CD14-positive monocyte (primary cell): Measurements from ENCODE around the gene RFNG. TPM values are rescaled to one million over a fixed set of nuclear protein-coding genes. Genes with fewer than 3 reads are reported as not detected.

Experiments used
- DNase-seq, 3 donors: peaks; one replicate each; pipeline ENCODE4 v3.0.0-alpha.2; 2011 to 2022
- H2AFZ ChIP-seq: 2 replicates; pipeline ENCODE4 v1.6.0; 2012; ENCODE audit warnings: mild to moderate bottlenecking, low read depth, low read length, inconsistent platforms; ENCODE audit not compliant: insufficient read depth, poor library complexity, severe bottlenecking
- H3K27ac ChIP-seq, 2 donors: 1 replicate in 1 of 2; 2 replicates in 1 of 2; pipeline ENCODE4 v1.5.1; 2012 to 2013; ENCODE audit warnings: low read length in 2 of 2, control low read depth in 1 of 2, inconsistent platforms in 1 of 2, low read depth in 1 of 2, mild to moderate bottlenecking in 1 of 2
- H3K27me3 ChIP-seq, 2 donors: one replicate each; pipeline versions ENCODE4 v1.6.0 to v1.6.1; 2011 to 2013; ENCODE audit warnings: low read length in 2 of 2; ENCODE audit not compliant: control insufficient read depth in 2 of 2, insufficient read depth in 2 of 2
- H3K36me3 ChIP-seq, 2 donors: replicated peaks in 1 of 2; 1 replicate in 1 of 2; 2 replicates in 1 of 2; pipeline versions ENCODE4 v1.5.1 to v1.6.1; 2012 to 2013; ENCODE audit warnings: low read length in 2 of 2, control low read depth in 1 of 2, inconsistent platforms in 1 of 2, mild to moderate bottlenecking in 1 of 2; ENCODE audit not compliant: insufficient read depth in 2 of 2, control insufficient read depth in 1 of 2
- H3K4me1 ChIP-seq, 2 donors: 1 replicate in 1 of 2; 2 replicates in 1 of 2; pipeline versions ENCODE4 v1.5.1 to v1.6.1; 2012 to 2013; ENCODE audit warnings: low read length in 2 of 2, control low read depth in 1 of 2, inconsistent platforms in 1 of 2, mild to moderate bottlenecking in 1 of 2, moderate library complexity in 1 of 2; ENCODE audit not compliant: insufficient read depth in 2 of 2, control insufficient read depth in 1 of 2
- H3K4me2 ChIP-seq: replicated peaks from 2 replicates; pipeline ENCODE3; 2012; ENCODE audit warnings: low read length, moderate library complexity, mild to moderate bottlenecking; ENCODE audit not compliant: poor library complexity, severe bottlenecking; ENCODE audit errors: extremely low read depth
- H3K4me3 ChIP-seq, 3 experiments: fragments of 200-600 bp in 1 of 3; sonication (generic) in 1 of 3; replicated peaks in 1 of 3; 1 replicate in 2 of 3; 2 replicates in 1 of 3; pipeline ENCODE4 v1.5.1; 2011 to 2013; ENCODE audit warnings: low read length in 3 of 3, mild to moderate bottlenecking in 3 of 3, control low read depth in 2 of 3, low read depth in 2 of 3, inconsistent platforms in 1 of 3, moderate library complexity in 1 of 3
- H3K79me2 ChIP-seq: 2 replicates; pipeline ENCODE4 v1.6.0; 2012; ENCODE audit warnings: mild to moderate bottlenecking, control low read depth, inconsistent platforms, low read length, moderate library complexity; ENCODE audit not compliant: insufficient read depth
- H3K9ac ChIP-seq: 2 replicates; pipeline ENCODE4 v1.6.0; 2017; ENCODE audit warnings: low read length, mild to moderate bottlenecking; ENCODE audit not compliant: insufficient read depth, poor library complexity, severe bottlenecking
- H3K9me3 ChIP-seq, 2 donors: replicated peaks in 1 of 2; 1 replicate in 1 of 2; 2 replicates in 1 of 2; pipeline versions ENCODE4 v1.5.1 to v1.6.1; 2012 to 2013; ENCODE audit warnings: low read length in 2 of 2, control low read depth in 1 of 2; ENCODE audit not compliant: control insufficient read depth in 1 of 2, insufficient read depth in 1 of 2
- H4K20me1 ChIP-seq: 2 replicates; pipeline ENCODE4 v1.6.0; 2012; ENCODE audit warnings: mild to moderate bottlenecking, low read length, control low read depth, moderate library complexity; ENCODE audit not compliant: insufficient read depth
- H3K27ac Mint-ChIP-seq, 7 donors: one replicate each; pipeline ENCODE4 v1.8.0; 2020; ENCODE audit warnings: mild to moderate bottlenecking in 7 of 7, mixed read lengths in 7 of 7, moderate library complexity in 6 of 7, inconsistent platforms in 2 of 7
- H3K27me3 Mint-ChIP-seq, 3 donors: one replicate each; pipeline ENCODE4 v1.8.0; 2021 to 2022; ENCODE audit warnings: low read depth in 3 of 3, mild to moderate bottlenecking in 3 of 3, mixed read lengths in 3 of 3, moderate library complexity in 3 of 3, inconsistent platforms in 1 of 3
- H3K36me3 Mint-ChIP-seq, 2 donors: one replicate each; pipeline ENCODE4 v1.8.0; 2020; ENCODE audit warnings: mixed read lengths in 2 of 2, inconsistent platforms in 1 of 2, mild to moderate bottlenecking in 1 of 2
- H3K4me1 Mint-ChIP-seq: one replicate; pipeline ENCODE4 v1.8.0; 2020; ENCODE audit warnings: mild to moderate bottlenecking, mixed read lengths
- H3K4me3 Mint-ChIP-seq, 2 donors: one replicate each; pipeline ENCODE4 v1.8.0; 2020; ENCODE audit warnings: mild to moderate bottlenecking in 2 of 2, mixed read lengths in 2 of 2, moderate library complexity in 1 of 2
- H3K9me3 Mint-ChIP-seq, 7 donors: one replicate each; pipeline ENCODE4 v1.8.0; 2020 to 2022; ENCODE audit warnings: mixed read lengths in 7 of 7, mild to moderate bottlenecking in 6 of 7, moderate library complexity in 6 of 7, inconsistent platforms in 2 of 7
- CTCF ChIP-seq: fragments of 200-600 bp; IDR thresholded peaks from one replicate; pipeline ENCODE4 v1.8.0; 2022; ENCODE audit warnings: antibody characterized with exemption, mild to moderate bottlenecking
- WGBS: methylation state at CpG from one replicate; pipeline ENCODE4 v1.1.5; 2013; ENCODE audit warnings: missing lambda C conversion rate; ENCODE audit not compliant: insufficient coverage; 5-methylcytosine and 5-hydroxymethylcytosine counted together
- intact Hi-C, 2 donors: fragments of 100-400 bp; cut with micrococcal nuclease; formaldehyde crosslinking; loops; one replicate each; pipeline versions ENCODE4 v1.15.0 to v1.15.1; 2023
- polyA plus RNA-seq, 3 donors: library from polyadenylated mRNA; depleted of rRNA in 1 of 3; unstranded in 2 of 3; stranded (reverse) in 1 of 3; fragments of 300-500 nt in 2 of 3; fragments of >200 nt in 1 of 3; fragmentation: Illumina TruSeq in 2 of 3; gene quantifications; 1 replicate in 2 of 3; 2 replicates in 1 of 3; pipeline ENCODE4 v1.2.3, GENCODE V29; 2012 to 2021

Gene RFNG
- polyA plus RNA-seq, 3 donors: 1.5 to 32.4 (median 4.1) TPM

- H3K4me2 ChIP-seq: no peak overlapping the region
- intact Hi-C loops: no loop called here
- Mint-ChIP-seq H3K36me3 (peaks cover 9 to 27% of the 10 kb centered on the region in 2 donors), H3K4me1 (no peaks in the 10 kb centered on the region), H3K27ac (no peak overlapping the region), H3K4me3 (no peak overlapping the region), H3K9me3 (no peaks in the 10 kb centered on the region), H3K27me3 (peaks cover 0 to 2% (median 0%) of the 10 kb centered on the region in 3 donors)
- H3K9ac ChIP-seq: no peak overlapping the region
- H3K79me2 ChIP-seq: no peaks in the 10 kb centered on the region
- H4K20me1 ChIP-seq: peaks cover 2% of the 10 kb centered on the region
- peaks cover 16 to 22% of the 10 kb centered on the region in 2 donors for H3K36me3 ChIP-seq
- WGBS: 86% methylated on average over 20 of the region's 23 CpGs
- no peaks in the 10 kb centered on the region for H3K27me3 ChIP-seq
- H2AFZ ChIP-seq: no peak overlapping the region
- H3K4me3 ChIP-seq: no peak overlapping the region
- no peaks in the 10 kb centered on the region for H3K4me1 ChIP-seq
- no peak for DNase-seq
- no peak for TF ChIP-seq CTCF
- H3K27ac ChIP-seq: no peak overlapping the region
- no peaks in the 10 kb centered on the region for H3K9me3 ChIP-seq
Measured at GRCh38 chr17:82014432-82014831, 37.2 kb downstream of the RFNG start.

- H3K4me2 ChIP-seq: no peak overlapping the region
- Mint-ChIP-seq H3K4me1 (no peaks in the 10 kb centered on the region), H3K36me3 (peaks cover 7 to 26% of the 10 kb centered on the region in 2 donors)
Measured at GRCh38 chr17:82013772-82014321, 37.8 kb downstream of the RFNG start.

More at GRCh38 chr17:82013772-82014321, 37.8 kb downstream of the RFNG start:
- H3K36me3 ChIP-seq: peaks cover 16 to 22% of the 10 kb centered on the region in 2 donors
- Mint-ChIP-seq H3K27ac (peak overlapping the region in 1 of 7 donors; percentile 3), H3K4me3 (no peak overlapping the region), H3K9me3 (no peaks in the 10 kb centered on the region), H3K27me3 (peaks cover 0 to 2% (median 2%) of the 10 kb centered on the region in 3 donors)
- H3K27ac ChIP-seq: no peak overlapping the region
- no peak overlapping the region for H2AFZ ChIP-seq
- intact Hi-C loops: no loop called here
- H4K20me1 ChIP-seq: no peaks in the 10 kb centered on the region
- TF ChIP-seq CTCF: no peak
- DNase-seq: no peak
- no peaks in the 10 kb centered on the region for H3K4me1 ChIP-seq
- H3K4me3 ChIP-seq: no peak overlapping the region
- no peak overlapping the region for H3K9ac ChIP-seq
- H3K27me3 ChIP-seq: no peaks in the 10 kb centered on the region
- no peaks in the 10 kb centered on the region for H3K79me2 ChIP-seq
- 97% methylated on average over 16 of the region's 16 CpGs for WGBS
- no peaks in the 10 kb centered on the region for H3K9me3 ChIP-seq
